ENCODE data around the gene CFAP119. TPM values are rescaled to one million over a fixed set of nuclear protein-coding genes. Genes with fewer than 3 reads are reported as not detected.

The CFAP119 gene
- total and polyA plus RNA-seq, 2 donors (not counting 3 experiments of a cell fraction or from before 2014, with no cell fraction given): 6.5 to 9.5 TPM

GRCh38 chr16:30743716-30744115, 18.1 kb downstream of the CFAP119 start:
- Histone ChIP-seq H2AFZ (ENCODE audit: low read depth, low read length) (no peak overlapping the region), H3K9ac (replicated peaks; ENCODE audit: extremely low read depth, insufficient read depth, low read length) (no peak overlapping the region), H3K4me3 (replicated peaks in 1 of 3; ENCODE audit: insufficient read depth in 1 of 3, low read depth in 1 of 3, low read length in 3 of 3) (no peak overlapping the region), H3K4me1 (ENCODE audit: control insufficient read depth, extremely low read depth, insufficient read depth, low read length) (peaks cover 27% of the 10 kb centered on the region), H3K9me3 (replicated peaks; ENCODE audit: control insufficient read depth, insufficient read depth, low read length) (no peaks in the 10 kb centered on the region), H3K27ac (ENCODE audit: insufficient read depth, low read depth, low read length) (no peak overlapping the region), H3K9me1 (replicated peaks; ENCODE audit: control insufficient read depth, extremely low read depth, insufficient read depth, low read length) (no peaks in the 10 kb centered on the region), H3K36me3 (ENCODE audit: control insufficient read depth in 2 of 2, extremely low read depth in 1 of 2, insufficient read depth in 2 of 2, low read length in 2 of 2) (peaks cover 4 to 11% of the 10 kb centered on the region in 2 experiments), H3K4me2 (ENCODE audit: insufficient read depth, low read length) (no peak overlapping the region), H3K79me2 (ENCODE audit: control insufficient read depth, insufficient read depth, low read length) (peaks cover 1% of the 10 kb centered on the region), H4K20me1 (replicated peaks; ENCODE audit: control insufficient read depth, extremely low read depth, insufficient read depth, low read length) (no peaks in the 10 kb centered on the region), H3K27me3 (ENCODE audit: control insufficient read depth in 2 of 2, insufficient read depth in 2 of 2, low read length in 2 of 2) (no peaks in the 10 kb centered on the region)
- BruUV-seq (replicated peaks): no TSS peak
- dilution Hi-C loops (cut with MboI; ENCODE audit: extremely low pct_ligation_motif_present, low sequenced_read_pairs) (no loop called here), intact Hi-C loops (cut with micrococcal nuclease) (no loop called here)
- ChIA-PET CTCF (no interaction called here), POLR2A (no interaction called here)
- no peak for DNase-seq (ENCODE audit: low read depth, low spot score)
- FAIRE-seq: no peak
- TF ChIP-seq MYC (IDR thresholded peaks at IDR 0.05; ENCODE audit: low read depth, low read length): no peak
- TF ChIP-seq GATA2 (IDR thresholded peaks at IDR 0.05; ENCODE audit: insufficient read depth, insufficient read length, low read depth, low read length): no peak
- TF ChIP-seq POLR2AphosphoS5 (IDR thresholded peaks at IDR 0.05; ENCODE audit: insufficient read depth, low read depth, low read length): no peak
- no peak for TF ChIP-seq JUN (IDR thresholded peaks at IDR 0.05; ENCODE audit: borderline replicate concordance, insufficient read depth, insufficient read length, low read depth)
- TF ChIP-seq FOS (IDR thresholded peaks at IDR 0.05; ENCODE audit: borderline replicate concordance, insufficient read depth, low read length): no peak
- TF ChIP-seq EZH2 (IDR thresholded peaks at IDR 0.05; ENCODE audit: borderline replicate concordance, low read depth, low read length, severe bottlenecking): no peak
- TF ChIP-seq, protein P1, sequence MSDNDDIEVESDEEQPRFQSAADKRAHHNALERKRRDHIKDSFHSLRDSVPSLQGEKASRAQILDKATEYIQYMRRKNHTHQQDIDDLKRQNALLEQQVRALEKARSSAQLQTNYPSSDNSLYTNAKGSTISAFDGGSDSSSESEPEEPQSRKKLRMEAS (IDR thresholded peaks at IDR 0.05; ENCODE audit: insufficient read depth, insufficient read length): no peak
- no peak for TF ChIP-seq CTCF (IDR thresholded peaks at IDR 0.05; ENCODE audit: extremely low read depth in 1 of 2, insufficient read depth in 1 of 2, low read depth in 1 of 2, low read length in 2 of 2)

All from endothelial cell of umbilical vein (primary cell).